ENCODE data around the gene TSPAN32.

DNA sequence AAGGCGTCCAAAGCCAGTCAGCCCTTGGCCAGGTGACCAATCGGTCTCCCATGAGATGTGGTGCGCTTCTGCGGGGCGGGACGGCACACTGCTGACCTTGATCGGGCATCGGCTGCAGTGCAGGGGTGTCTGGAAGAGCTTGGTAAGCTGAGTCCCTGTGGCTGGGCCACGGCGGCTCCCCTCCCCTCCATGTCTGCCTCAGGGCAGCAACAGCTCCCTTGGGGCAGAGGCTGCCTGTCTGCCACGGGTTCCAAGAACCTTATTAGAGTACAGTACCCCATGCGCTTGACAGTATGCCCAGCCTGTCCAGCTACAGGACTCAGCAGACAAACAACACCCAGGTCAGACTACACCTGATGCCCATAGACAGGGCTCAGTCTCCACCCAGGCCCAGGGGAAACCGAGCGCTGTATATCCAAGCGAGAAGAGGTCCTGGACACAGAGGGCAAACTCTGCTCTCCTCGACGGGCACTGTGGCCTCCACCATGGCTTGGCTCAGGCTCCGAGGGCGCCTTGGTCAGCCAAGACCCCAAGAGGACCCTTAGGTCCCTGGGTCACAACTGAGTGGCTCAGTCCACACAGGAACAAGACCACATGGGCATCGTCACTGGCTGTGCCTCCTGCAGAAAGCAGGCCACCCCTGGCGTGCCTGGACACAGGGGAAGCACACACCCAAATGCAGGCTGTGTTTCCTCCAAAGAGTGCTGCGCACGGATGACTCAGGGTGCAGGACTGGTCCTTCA, 18.9 kb downstream of the TSPAN32 start:
- TF ChIP-seq, protein P1, sequence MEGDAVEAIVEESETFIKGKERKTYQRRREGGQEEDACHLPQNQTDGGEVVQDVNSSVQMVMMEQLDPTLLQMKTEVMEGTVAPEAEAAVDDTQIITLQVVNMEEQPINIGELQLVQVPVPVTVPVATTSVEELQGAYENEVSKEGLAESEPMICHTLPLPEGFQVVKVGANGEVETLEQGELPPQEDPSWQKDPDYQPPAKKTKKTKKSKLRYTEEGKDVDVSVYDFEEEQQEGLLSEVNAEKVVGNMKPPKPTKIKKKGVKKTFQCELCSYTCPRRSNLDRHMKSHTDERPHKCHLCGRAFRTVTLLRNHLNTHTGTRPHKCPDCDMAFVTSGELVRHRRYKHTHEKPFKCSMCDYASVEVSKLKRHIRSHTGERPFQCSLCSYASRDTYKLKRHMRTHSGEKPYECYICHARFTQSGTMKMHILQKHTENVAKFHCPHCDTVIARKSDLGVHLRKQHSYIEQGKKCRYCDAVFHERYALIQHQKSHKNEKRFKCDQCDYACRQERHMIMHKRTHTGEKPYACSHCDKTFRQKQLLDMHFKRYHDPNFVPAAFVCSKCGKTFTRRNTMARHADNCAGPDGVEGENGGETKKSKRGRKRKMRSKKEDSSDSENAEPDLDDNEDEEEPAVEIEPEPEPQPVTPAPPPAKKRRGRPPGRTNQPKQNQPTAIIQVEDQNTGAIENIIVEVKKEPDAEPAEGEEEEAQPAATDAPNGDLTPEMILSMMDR (IDR thresholded peaks at IDR 0.05) = no peak
- TF ChIP-seq, protein P2, sequence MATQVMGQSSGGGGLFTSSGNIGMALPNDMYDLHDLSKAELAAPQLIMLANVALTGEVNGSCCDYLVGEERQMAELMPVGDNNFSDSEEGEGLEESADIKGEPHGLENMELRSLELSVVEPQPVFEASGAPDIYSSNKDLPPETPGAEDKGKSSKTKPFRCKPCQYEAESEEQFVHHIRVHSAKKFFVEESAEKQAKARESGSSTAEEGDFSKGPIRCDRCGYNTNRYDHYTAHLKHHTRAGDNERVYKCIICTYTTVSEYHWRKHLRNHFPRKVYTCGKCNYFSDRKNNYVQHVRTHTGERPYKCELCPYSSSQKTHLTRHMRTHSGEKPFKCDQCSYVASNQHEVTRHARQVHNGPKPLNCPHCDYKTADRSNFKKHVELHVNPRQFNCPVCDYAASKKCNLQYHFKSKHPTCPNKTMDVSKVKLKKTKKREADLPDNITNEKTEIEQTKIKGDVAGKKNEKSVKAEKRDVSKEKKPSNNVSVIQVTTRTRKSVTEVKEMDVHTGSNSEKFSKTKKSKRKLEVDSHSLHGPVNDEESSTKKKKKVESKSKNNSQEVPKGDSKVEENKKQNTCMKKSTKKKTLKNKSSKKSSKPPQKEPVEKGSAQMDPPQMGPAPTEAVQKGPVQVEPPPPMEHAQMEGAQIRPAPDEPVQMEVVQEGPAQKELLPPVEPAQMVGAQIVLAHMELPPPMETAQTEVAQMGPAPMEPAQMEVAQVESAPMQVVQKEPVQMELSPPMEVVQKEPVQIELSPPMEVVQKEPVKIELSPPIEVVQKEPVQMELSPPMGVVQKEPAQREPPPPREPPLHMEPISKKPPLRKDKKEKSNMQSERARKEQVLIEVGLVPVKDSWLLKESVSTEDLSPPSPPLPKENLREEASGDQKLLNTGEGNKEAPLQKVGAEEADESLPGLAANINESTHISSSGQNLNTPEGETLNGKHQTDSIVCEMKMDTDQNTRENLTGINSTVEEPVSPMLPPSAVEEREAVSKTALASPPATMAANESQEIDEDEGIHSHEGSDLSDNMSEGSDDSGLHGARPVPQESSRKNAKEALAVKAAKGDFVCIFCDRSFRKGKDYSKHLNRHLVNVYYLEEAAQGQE (IDR thresholded peaks at IDR 0.05; ENCODE audit: insufficient read depth in 1 of 2, low read depth in 2 of 2, low read length in 1 of 2) = no peak
- TF ChIP-seq POLR2AphosphoS5 (IDR thresholded peaks at IDR 0.05; ENCODE audit: low read depth, low read length) (no peak), SIN3A (IDR thresholded peaks at IDR 0.05; ENCODE audit: borderline replicate concordance, insufficient read depth, low read depth, low read length) (no peak)
